Tibial nerve (tissue), 4 donors: Measurements from ENCODE around the gene TBC1D20.

ENCODE experiments used
- CTCF ChIP-seq, 5 experiments: fragments of 200-600 bp in 3 of 5; fragments of 450-650 bp in 2 of 5; sonication (generic) in 3 of 5; IDR thresholded peaks; one replicate each; pipeline ENCODE4 v1.5.1; 2016 to 2019; ENCODE audit warnings: antibody characterized with exemption in 5 of 5, mild to moderate bottlenecking in 3 of 5, moderate library complexity in 2 of 5
- EP300 ChIP-seq, 2 donors: sonication (generic); formaldehyde crosslinking; IDR thresholded peaks; one replicate each; pipeline ENCODE4 v1.6.1; 2017; ENCODE audit warnings: antibody characterized with exemption in 2 of 2, mild to moderate bottlenecking in 1 of 2
- POLR2A ChIP-seq, 2 donors: fragments of 450-650 bp; IDR thresholded peaks; one replicate each; pipeline ENCODE4 v1.6.1; 2017; ENCODE audit warnings: antibody characterized with exemption in 2 of 2, mild to moderate bottlenecking in 2 of 2, moderate library complexity in 2 of 2

DNA sequence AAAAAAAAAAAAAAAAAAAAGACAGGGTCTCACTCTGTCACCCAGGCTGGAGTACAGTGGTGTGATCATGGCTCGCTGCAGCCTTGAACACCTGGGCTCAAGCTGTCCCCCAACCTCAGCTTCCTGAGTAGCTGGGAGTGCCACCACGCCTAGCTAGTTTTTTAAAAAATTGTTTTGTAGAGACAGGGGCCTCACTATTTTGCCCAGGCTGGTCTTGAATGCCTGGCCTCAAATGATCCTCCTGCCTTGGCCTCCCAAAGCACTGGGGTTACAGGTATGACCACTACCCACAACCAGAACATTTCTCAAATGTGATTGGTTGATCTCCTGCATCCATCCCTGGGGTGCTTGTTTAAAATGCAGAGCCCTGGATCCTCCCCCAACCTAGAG lies 59.8 kb downstream of the TBC1D20 start:
- no peak for TF ChIP-seq CTCF (IDR thresholded peaks at IDR 0.05)
- no peak for TF ChIP-seq POLR2A (IDR thresholded peaks at IDR 0.05)
- TF ChIP-seq EP300 (IDR thresholded peaks at IDR 0.05), result no peak
